ENCODE results near the gene ALAS1. TPM values are rescaled to one million over a fixed set of nuclear protein-coding genes. Genes with fewer than 3 reads are reported as not detected.

The ALAS1 gene
- total RNA-seq, 1 donor from 2014 or later = 56.3 TPM

DNA sequence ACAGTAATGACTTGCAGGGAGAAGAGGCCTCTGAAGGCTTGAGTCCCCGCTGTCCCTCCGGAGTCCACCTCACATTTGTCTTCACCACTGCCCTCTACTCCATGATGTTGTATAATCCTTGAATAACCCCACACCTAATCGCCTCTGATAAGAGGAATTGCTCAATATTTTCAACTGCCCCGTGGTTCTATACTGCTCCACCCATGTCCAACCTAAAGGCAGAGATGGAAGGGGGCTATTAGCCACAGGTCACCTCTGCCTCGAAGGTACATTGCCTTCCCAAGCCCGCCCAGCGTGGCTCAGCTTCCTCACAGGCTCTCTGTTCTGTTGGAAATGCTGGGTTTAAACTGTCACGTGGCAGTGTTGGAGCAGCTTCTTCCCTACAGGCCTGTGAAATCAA lies 15.0 kb downstream of the ALAS1 start:
- Histone ChIP-seq H3K9me3 (ENCODE audit: insufficient read depth, low read depth, low read length) (no peaks in the 10 kb centered on the region), H3K79me2 (ENCODE audit: insufficient read depth, low read length) (no peaks in the 10 kb centered on the region), H3K9ac (ENCODE audit: low read length) (no peak overlapping the region), H3K27ac (ENCODE audit: low read depth, low read length) (no peak overlapping the region), H2AFZ (ENCODE audit: low read depth, low read length) (no peak overlapping the region), H3K27me3 (ENCODE audit: insufficient read depth, low read length) (no peaks in the 10 kb centered on the region), H3K4me1 (ENCODE audit: insufficient read depth, low read length) (peaks cover 13% of the 10 kb centered on the region), H3K36me3 (ENCODE audit: insufficient read depth, low read length) (peaks cover 51% of the 10 kb centered on the region), H3K4me3 (ENCODE audit: insufficient read depth, low read depth, low read length) (no peak overlapping the region), H4K20me1 (ENCODE audit: insufficient read depth, low read length) (peaks cover 8% of the 10 kb centered on the region), H3K4me2 (ENCODE audit: low read length) (no peak overlapping the region)
- Mint-ChIP-seq H3K4me1 (ENCODE audit: low read depth, unreplicated experiment) (peaks cover 12% of the 10 kb centered on the region), H3K36me3 (ENCODE audit: low read depth, unreplicated experiment) (peaks cover 25% of the 10 kb centered on the region), H3K27ac (ENCODE audit: unreplicated experiment) (no peak overlapping the region), H3K27me3 (ENCODE audit: low read depth, unreplicated experiment) (no peaks in the 10 kb centered on the region), H3K4me3 (ENCODE audit: unreplicated experiment) (no peak overlapping the region), H3K9me3 (ENCODE audit: unreplicated experiment) (no peaks in the 10 kb centered on the region)
- TF ChIP-seq, protein P1, sequence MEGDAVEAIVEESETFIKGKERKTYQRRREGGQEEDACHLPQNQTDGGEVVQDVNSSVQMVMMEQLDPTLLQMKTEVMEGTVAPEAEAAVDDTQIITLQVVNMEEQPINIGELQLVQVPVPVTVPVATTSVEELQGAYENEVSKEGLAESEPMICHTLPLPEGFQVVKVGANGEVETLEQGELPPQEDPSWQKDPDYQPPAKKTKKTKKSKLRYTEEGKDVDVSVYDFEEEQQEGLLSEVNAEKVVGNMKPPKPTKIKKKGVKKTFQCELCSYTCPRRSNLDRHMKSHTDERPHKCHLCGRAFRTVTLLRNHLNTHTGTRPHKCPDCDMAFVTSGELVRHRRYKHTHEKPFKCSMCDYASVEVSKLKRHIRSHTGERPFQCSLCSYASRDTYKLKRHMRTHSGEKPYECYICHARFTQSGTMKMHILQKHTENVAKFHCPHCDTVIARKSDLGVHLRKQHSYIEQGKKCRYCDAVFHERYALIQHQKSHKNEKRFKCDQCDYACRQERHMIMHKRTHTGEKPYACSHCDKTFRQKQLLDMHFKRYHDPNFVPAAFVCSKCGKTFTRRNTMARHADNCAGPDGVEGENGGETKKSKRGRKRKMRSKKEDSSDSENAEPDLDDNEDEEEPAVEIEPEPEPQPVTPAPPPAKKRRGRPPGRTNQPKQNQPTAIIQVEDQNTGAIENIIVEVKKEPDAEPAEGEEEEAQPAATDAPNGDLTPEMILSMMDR (IDR thresholded peaks at IDR 0.05; ENCODE audit: insufficient read depth, low read depth, low read length) = no peak
- no peak for TF ChIP-seq EZH2 (IDR thresholded peaks at IDR 0.05; ENCODE audit: insufficient read depth, low read length)
- DNase-seq (ENCODE audit: low read depth) (no peak), FAIRE-seq (no peak)

DNA sequence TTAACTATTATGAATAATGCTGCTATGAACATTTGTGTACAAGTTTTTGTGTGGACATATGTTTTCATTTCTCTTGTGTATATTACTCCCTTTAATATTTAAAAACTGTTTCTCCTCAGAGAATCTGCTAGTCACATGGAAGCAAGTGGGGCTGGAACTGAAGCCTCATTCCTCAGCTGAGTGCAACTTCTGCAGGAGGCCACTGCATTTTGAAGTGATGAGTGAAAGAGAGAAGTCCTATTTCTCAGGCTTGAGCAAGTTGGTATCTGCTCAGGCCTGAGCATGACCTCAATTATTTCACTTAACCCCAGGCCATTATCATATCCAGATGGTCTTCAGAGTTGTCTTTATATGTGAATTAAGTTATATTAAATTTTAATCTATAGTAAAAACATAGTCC lies 15.9 kb downstream of the ALAS1 start:
- TF ChIP-seq, protein P1 (IDR thresholded peaks at IDR 0.05; ENCODE audit: insufficient read depth, low read depth, low read length) = no peak
- TF ChIP-seq EZH2 (IDR thresholded peaks at IDR 0.05; ENCODE audit: insufficient read depth, low read length) = no peak
- Mint-ChIP-seq H3K36me3 (ENCODE audit: low read depth, unreplicated experiment) (peaks cover 22% of the 10 kb centered on the region), H3K27ac (ENCODE audit: unreplicated experiment) (no peak overlapping the region), H3K4me1 (ENCODE audit: low read depth, unreplicated experiment) (peaks cover 12% of the 10 kb centered on the region), H3K4me3 (ENCODE audit: unreplicated experiment) (no peak overlapping the region), H3K27me3 (ENCODE audit: low read depth, unreplicated experiment) (no peaks in the 10 kb centered on the region), H3K9me3 (ENCODE audit: unreplicated experiment) (no peaks in the 10 kb centered on the region)
- DNase-seq (ENCODE audit: low read depth) = no peak
- Histone ChIP-seq H3K27me3 (ENCODE audit: insufficient read depth, low read length) (no peaks in the 10 kb centered on the region), H3K9ac (ENCODE audit: low read length) (no peak overlapping the region), H3K27ac (ENCODE audit: low read depth, low read length) (no peak overlapping the region), H2AFZ (ENCODE audit: low read depth, low read length) (no peak overlapping the region), H4K20me1 (ENCODE audit: insufficient read depth, low read length) (peaks cover 8% of the 10 kb centered on the region), H3K36me3 (ENCODE audit: insufficient read depth, low read length) (peaks cover 42% of the 10 kb centered on the region), H3K4me1 (ENCODE audit: insufficient read depth, low read length) (peaks cover 16% of the 10 kb centered on the region), H3K4me2 (ENCODE audit: low read length) (no peak overlapping the region), H3K4me3 (ENCODE audit: insufficient read depth, low read depth, low read length) (no peak overlapping the region), H3K9me3 (ENCODE audit: insufficient read depth, low read depth, low read length) (no peaks in the 10 kb centered on the region), H3K79me2 (ENCODE audit: insufficient read depth, low read length) (no peaks in the 10 kb centered on the region)
- no peak for FAIRE-seq

DNA sequence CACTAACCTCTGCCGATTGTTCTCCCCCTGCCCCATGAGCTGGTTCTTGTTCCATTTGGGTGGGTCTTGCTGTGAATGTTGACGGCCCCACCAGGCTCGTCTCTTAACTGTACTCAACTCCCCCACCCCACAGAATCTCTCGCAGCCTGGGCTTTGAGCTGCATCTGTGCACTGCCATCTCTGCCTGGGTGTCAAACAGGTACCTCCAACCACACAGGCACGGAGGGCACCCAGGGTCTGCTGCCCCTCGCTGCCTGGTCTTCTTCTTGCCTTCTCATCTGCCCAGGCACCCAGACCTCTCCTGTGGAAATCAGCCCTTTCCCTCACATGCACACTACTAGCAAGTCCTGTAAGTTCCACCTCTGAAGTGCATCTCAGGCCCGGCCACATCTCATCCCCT lies 17.4 kb downstream of the ALAS1 start:
- Mint-ChIP-seq H3K36me3 (ENCODE audit: low read depth, unreplicated experiment) (peaks cover 16% of the 10 kb centered on the region), H3K9me3 (ENCODE audit: unreplicated experiment) (no peaks in the 10 kb centered on the region), H3K4me3 (ENCODE audit: unreplicated experiment) (no peak overlapping the region), H3K4me1 (ENCODE audit: low read depth, unreplicated experiment) (peaks cover 12% of the 10 kb centered on the region), H3K27ac (ENCODE audit: unreplicated experiment) (no peak overlapping the region), H3K27me3 (ENCODE audit: low read depth, unreplicated experiment) (no peaks in the 10 kb centered on the region)
- no peak for DNase-seq (ENCODE audit: low read depth)
- Histone ChIP-seq H3K4me2 (ENCODE audit: low read length) (no peak overlapping the region), H3K9ac (ENCODE audit: low read length) (no peak overlapping the region), H4K20me1 (ENCODE audit: insufficient read depth, low read length) (peaks cover 8% of the 10 kb centered on the region), H3K4me1 (ENCODE audit: insufficient read depth, low read length) (peaks cover 20% of the 10 kb centered on the region), H3K9me3 (ENCODE audit: insufficient read depth, low read depth, low read length) (no peaks in the 10 kb centered on the region), H3K79me2 (ENCODE audit: insufficient read depth, low read length) (no peaks in the 10 kb centered on the region), H3K27me3 (ENCODE audit: insufficient read depth, low read length) (no peaks in the 10 kb centered on the region), H3K27ac (ENCODE audit: low read depth, low read length) (no peak overlapping the region), H3K4me3 (ENCODE audit: insufficient read depth, low read depth, low read length) (no peak overlapping the region), H3K36me3 (ENCODE audit: insufficient read depth, low read length) (peaks cover 34% of the 10 kb centered on the region), H2AFZ (ENCODE audit: low read depth, low read length) (no peak overlapping the region)
- FAIRE-seq = no peak
- TF ChIP-seq, protein P1 (IDR thresholded peaks at IDR 0.05; ENCODE audit: insufficient read depth, low read depth, low read length) = no peak
- TF ChIP-seq EZH2 (IDR thresholded peaks at IDR 0.05; ENCODE audit: insufficient read depth, low read length) = no peak
